RPMI8226 (cell line): ENCODE measurements around the gene CDK13.
"Not testable (repeated sequence)": the region's sequence is repeated elsewhere in the genome, so short reads cannot be mapped to it uniquely, and the experiment has no call there.

ENCODE experiments used
- DNase-seq: peaks from one replicate; pipeline ENCODE4 v3.0.0-alpha.2; 2015

Gene CDK13

DNA sequence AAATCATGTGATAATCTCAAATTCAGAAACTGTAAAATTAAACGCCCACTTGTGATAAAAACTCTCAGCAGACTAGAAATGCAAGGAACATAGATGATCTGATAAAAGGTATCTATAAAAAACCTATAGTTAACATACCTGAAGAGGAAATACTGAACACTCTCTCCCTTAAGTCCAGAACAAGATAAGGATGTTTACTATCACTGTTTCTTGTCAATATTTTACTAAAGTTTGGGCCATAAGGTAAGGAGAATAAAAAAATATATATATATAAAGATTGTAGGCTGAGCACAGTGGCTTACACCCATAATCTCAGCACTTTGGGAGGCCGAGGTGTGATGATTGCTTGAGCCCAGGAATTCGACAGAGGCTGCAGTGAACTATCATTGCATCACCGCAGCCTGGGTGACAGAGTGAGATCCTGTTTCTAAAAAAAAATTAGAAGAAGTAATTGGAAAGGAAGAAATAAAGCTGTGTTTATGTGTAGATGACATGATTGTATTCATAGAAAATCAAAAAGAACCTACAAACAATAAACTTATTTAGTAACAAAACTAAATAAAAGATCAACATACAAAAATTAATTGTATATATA, 155.9 kb downstream of the CDK13 start:
- no peak for DNase-seq

DNA sequence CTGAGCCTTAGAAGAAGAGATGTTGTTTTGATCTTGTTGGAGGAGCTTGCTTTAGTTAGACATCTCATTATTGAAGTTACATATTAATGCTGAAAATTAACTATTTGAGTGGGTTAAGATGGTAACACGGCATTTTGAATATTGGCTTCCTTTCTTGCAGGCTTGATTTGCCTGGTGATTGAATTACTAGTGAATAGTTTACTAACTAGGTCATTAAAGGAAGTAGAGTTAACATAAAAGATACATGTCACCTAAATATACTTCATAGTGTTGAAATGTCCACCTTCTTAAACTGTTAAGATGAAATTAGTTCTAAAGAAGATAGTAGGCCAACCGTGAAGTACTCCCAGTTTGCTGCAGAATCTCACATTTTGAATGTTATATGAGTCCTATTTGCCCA, 165.9 kb downstream of the CDK13 start:
- no peak for DNase-seq

DNA sequence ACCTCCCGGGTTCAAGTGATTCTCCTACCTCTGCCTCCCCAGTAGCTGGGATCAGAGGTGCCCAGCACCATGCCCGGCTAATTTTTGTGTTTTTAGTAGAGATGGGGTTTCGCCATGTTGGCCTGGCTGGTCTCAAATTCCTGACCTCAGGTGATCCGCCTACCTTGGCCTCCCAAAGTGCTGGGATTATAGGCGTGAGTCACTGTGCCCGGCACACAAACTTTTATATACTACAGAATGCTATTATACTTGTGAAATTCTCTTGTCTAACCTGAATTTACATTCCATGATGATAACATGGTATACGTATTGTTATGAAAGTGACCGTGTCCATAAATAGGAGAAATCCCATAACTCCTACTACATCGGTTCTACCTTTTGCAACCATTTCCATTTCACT, 167.1 kb downstream of the CDK13 start:
- DNase-seq: not testable (repeated sequence)

GRCh38 chr7:40118201-40118600, 168.1 kb downstream of the CDK13 start:
- not testable (repeated sequence) for DNase-seq

- DNase-seq: no peak
These were observed 170.0 kb downstream of the CDK13 start for GRCh38 chr7:40120020-40120419.

DNA sequence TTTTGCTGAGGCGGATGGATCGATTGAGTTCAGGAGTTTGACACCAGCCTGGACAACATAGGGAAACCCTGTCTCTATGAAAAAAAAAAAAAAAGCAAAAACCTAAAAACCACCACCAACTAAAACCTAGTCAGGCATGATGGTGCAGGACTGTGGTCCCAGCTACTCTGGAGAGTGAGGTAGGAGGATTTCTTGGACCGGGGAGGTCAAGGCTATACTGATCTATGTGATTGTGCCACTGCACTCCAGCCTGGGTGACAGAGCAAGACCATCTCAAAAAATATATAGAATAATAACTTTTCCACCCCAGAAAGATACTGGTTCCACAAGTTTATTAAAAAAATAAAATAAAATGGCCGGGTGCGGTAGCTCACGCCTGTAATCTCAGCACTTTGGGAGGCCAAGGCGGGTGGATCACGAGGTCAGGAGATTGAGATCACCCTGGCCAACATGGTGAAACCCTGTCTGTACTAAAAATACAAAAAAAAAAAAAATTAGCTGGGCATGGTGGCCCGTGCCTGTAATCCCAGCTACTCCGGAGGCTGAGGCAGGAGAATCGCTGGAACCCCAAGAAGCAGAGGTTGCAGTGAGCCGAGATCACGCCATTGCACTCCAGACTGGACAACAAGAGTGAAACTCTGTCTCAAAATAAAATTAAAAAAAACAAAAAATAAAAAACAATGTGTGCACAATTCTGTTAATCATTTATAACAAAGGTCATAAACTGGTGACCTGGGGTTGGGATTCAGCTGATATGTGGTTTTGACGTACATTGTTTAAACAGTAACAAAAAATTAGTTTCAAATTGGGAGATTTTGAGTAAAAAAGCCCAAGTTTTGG, 172.3 kb downstream of the CDK13 start:
- DNase-seq: not testable (repeated sequence)

DNA sequence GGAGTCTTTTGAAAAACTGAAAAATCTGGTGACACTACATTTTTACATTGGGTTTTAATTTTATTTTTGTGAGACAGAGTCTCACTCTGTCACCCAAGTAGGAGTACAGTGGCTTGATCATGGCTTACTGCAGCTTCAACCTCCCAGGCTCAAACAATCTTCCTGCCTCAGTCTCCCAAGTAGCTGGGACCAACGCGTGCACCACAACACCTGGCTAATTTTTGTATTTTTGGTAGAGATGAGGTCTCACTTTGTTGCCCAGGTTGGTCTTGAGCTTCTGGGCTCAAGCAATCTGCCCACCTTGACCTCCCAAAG, 172.8 kb downstream of the CDK13 start:
- DNase-seq: no peak

GRCh38 chr7:40133561-40134427, 183.7 kb downstream of the CDK13 start:
- DNase-seq: peak; percentile 26

DNA sequence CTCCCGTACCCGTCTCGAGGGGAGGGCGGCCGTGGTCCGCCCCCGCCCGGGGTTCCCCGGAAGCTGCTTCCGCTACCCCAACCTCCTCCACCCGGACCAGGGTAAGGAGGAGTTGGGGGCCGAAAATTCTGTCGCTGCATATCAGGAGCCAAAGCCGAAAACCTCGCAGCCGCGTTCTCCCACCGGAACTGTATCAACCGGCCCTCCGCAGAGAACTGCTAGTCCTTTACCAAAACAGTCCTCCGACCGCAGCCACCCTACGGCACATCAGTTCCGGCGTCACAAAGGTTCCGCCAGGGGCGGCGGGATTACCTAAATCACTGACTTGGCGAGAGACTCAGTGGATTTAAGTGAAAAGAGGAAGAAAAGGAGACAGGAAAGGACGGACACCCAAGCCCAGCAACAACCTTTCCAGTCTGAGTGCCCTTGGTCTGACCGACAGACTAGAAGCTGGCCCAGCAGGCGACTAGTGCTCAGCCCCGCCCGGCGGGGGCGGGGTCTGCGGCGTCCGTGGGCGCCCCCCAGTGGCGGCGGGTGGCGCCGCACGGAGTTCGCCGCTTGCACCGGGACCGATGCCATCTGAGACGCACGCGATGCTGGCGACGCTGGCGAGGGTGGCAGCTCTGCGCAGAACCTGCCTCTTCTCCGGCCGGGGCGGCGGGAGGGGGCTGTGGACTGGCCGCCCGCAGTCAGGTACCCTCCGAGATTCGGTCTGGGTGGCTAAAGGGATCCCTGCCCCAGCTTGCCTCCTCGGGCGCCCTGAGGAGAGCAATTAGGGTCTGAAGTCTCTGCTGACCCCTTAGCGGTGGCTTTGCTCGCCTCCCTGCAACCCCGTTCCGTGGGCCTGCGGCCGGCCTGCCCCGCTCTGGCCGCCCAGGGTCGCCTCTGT, 184.6 kb downstream of the CDK13 start, which contains the start of the genes MPLKIP and SUGCT:
TSS of gene MPLKIP (minus strand) at position 195 of the 889 bp plus-strand sequence. CDS start at position 140, 55 bp downstream.
TSS of gene SUGCT (plus strand) at position 578 of the 889 bp plus-strand sequence.
- DNase-seq: peak; percentile 91

- DNase-seq: peak; percentile 39
These were observed 185.2 kb downstream of the CDK13 start for GRCh38 chr7:40135317-40135610.

- no peak for DNase-seq
These were observed 187.5 kb downstream of the CDK13 start for GRCh38 chr7:40137563-40137962.

- no peak for DNase-seq
These were observed 188.9 kb downstream of the CDK13 start for GRCh38 chr7:40138973-40139372.

GRCh38 chr7:40139891-40140290, 189.8 kb downstream of the CDK13 start:
- not testable (repeated sequence) for DNase-seq

GRCh38 chr7:40141916-40142315, 191.9 kb downstream of the CDK13 start:
- not testable (repeated sequence) for DNase-seq

GRCh38 chr7:40145596-40146130, 195.6 kb downstream of the CDK13 start:
- DNase-seq: not testable (repeated sequence)

DNA sequence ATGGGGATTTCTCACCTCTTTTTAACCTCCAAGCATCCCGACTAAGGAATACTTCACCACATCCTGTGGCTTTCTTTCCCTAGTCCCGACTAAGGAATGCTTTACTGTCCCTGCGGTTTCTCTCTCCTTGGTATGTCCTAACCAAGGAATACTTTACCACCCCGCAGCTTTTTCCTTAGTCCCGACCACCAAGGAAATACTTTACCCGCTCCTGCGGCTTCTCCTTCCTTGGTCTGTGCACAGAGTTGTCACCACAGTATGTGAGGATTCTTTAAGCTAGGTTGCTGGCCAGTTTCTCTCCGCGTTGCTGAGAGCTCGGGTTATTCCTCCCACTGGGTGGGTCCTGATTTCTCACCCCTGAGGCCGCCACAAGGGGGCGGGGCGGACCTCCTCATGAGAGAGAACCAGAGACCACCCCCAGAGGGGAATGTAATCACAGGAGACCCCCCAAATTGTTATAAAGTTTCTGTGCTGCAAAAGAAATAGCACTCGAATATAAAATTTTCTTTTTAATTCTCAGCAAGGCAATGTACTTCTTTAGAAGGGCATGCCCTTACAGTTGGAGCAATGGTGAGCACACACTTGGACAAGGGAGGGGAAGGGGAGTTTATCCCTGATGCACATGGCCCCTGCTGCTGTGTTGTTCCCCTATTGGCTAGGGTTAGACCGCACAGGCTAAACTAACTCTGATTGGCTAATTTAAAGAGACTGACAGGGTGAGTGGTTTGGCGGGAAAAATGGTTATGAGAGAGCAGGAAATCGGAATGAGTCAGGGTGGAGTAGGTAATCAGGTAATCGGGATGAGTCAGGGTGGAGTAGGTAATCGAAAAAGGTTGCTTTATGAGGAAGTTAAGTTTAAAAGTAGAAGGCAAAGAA, 197.6 kb downstream of the CDK13 start:
- DNase-seq: no peak

GRCh38 chr7:40148247-40148580, 198.2 kb downstream of the CDK13 start:
- DNase-seq: not testable (repeated sequence)

- DNase-seq: no peak
These were observed 198.6 kb downstream of the CDK13 start for GRCh38 chr7:40148671-40149070.
